HG03064 (cell line): ENCODE measurements around the gene CNTNAP3.
"Not testable (repeated sequence)": the region's sequence is repeated elsewhere in the genome, so short reads cannot be mapped to it uniquely, and the experiment has no call there.

ENCODE experiments used
- ATAC-seq: cut with Tn5 transposase; IDR thresholded peaks from one replicate; pipeline ENCODE4 v1.9.1; 2021; ENCODE audit warnings: low read depth; ENCODE audit not compliant: unreplicated experiment

CNTNAP3 gene

GRCh38 chr9:39078621-39079256 is 209.2 kb downstream of the CNTNAP3 start:
- ATAC-seq: not testable (repeated sequence)

DNA sequence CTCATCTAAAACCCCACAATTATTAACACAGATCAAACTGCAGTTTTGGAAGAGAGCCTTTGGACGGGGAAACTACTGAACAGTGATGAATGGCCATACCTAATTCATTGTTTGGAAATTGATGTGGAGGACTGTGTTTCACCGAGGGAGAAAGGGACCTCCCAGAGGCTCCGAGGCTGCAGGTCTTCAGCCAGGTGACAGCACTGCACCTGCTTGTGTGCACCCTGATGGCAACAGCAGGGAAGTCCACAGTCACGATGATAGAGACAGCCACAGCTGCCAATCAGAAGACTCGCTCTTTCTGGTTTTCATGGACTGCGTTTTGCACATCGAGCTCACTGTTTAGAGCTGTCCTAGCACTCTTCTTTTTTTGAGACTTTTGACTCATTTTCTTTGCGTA is 214.4 kb downstream of the CNTNAP3 start:
- not testable (repeated sequence) for ATAC-seq

GRCh38 chr9:39067683-39068082 is 220.3 kb downstream of the CNTNAP3 start:
- not testable (repeated sequence) for ATAC-seq

- not testable (repeated sequence) for ATAC-seq
Measured at GRCh38 chr9:39062966-39063365, 225.0 kb downstream of the CNTNAP3 start.

DNA sequence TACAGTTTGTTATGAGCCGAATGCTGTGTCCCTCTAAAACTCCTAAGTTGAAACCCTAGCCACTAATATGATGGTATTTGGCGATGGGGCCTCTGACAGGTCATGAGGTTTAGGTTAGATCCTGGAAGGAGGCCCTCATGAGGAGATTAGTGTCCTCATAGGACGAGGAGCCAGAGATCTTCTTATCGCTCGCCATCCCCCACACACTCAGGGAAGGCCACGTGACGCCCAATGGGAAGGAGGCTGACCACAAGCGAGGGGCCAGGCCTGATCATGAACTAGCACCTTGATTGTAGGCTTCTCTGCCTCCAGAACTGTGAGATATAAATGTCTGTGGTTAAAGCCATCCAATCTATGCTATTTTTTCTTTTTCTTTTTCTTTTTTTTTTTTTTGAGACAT is 233.5 kb downstream of the CNTNAP3 start:
- not testable (repeated sequence) for ATAC-seq

DNA sequence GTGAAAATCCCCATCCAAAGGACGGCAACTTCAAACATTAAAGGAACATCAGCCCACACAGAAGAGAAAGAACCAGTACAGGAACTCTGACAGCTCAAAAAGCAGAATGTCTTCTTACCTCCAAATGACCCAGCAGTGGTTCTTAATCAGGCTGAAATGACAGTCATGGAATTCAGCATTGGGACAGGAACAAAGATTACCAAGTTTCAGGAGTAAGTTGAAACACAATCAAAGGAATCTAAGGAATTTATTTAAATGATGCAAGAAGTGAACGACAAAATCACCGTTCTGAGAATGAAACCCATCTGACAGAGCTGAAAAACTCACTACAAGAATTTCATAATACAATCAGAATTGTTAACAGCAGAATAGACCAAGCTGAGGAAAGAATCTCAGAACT is 241.1 kb downstream of the CNTNAP3 start:
- not testable (repeated sequence) for ATAC-seq

DNA sequence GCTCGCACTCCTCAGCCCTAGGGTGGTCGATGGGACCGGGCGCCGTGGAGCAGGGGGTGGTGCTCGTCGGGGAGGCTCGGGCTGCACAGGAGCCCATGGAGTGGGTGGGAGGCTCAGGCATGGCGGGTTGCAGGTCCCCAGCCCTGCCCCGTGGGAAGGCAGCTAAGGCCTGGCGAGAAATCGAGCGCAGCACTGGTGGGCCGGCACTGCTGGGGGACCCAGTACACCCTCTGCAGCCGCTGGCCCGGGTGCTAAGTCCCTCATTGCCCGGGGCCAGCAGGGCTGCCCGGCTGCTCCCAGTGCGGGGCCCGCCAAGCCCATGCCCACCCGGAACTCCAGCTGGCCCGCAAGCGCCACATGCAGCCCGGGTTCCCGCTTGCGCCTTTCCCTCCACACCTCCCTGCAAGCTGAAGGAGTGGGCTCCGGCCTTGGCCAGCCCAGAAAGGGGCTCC is 245.6 kb downstream of the CNTNAP3 start:
- not testable (repeated sequence) for ATAC-seq

DNA sequence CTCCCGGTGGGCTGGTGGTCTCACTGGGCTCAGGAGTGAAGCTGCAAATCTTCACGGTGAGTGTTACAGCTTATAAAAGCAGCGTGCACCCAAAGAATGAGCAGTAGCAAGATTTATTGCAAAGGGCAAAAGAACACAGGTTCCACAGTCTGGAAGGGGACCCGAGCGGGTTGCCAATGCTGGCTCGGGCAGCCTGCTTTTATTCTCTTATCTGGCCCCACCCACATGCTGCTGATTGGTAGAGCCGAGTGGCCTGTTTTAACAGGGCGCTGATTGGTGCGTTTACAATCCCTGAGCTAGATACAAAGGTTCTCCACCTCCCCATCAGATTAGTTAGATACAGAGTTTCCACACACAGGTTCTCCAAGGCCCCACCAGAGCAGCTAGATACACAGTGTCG is 246.2 kb downstream of the CNTNAP3 start:
- not testable (repeated sequence) for ATAC-seq

DNA sequence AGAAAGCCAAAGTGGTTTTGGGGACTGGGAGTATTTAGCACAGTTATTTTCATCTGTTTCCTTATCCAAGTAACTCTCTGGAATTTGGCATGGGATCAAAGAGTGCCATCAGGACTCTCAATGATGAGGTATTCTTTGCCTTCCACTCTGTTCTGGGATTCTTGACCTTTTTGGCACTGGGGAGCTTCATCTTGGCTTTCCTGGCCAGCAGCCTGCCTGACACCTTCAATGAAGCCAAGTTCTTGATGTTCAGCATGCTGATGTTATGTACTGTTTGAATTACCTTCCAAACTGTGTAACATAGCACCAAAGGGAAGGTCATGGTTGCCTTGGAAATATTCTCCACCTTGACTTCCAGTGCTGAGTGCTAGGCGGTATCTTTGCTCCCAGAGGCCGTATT is 248.8 kb downstream of the CNTNAP3 start:
- ATAC-seq: not testable (repeated sequence)

DNA sequence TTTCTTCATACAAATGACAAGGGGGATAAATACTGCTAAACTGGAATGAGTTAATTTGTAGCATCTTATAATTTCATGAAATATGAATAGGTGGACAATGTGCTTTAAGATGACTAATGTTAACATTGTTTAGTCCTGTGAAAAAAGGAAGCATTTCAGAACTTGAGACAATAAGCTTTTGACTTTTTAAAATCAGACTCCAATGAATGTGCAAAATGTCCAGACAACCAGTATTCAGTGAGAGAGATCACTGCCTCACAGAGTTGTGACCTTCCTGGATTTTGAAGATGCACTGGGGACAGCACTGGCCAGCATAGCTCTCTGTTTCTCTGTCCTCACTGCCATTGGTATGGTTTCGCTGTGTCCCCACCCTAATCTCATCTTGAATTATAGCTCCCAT is 249.7 kb downstream of the CNTNAP3 start:
- ATAC-seq: not testable (repeated sequence)

- ATAC-seq: not testable (repeated sequence)
Measured at GRCh38 chr9:39033849-39034248, 254.1 kb downstream of the CNTNAP3 start.

- ATAC-seq: not testable (repeated sequence)
Measured at GRCh38 chr9:39030204-39031019, 257.6 kb downstream of the CNTNAP3 start.

DNA sequence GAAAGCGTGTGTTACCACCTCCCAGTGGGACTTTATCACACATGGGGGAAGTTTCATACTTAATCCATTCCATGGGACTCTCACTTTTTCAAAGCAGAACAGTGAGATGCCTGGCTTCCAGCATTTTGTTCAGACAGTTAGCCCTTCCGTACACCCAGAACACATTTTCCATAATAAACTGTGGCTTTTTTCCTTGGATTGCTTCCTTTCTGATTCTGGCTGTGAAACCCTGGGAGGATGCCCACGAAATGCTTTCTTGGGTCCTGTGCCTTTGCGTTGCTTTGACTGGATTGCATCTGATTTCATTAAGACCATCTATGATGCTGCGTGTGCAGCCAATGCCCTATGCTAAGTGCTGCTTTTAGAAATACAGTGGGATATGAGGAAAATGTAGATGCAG is 259.1 kb downstream of the CNTNAP3 start:
- not testable (repeated sequence) for ATAC-seq

DNA sequence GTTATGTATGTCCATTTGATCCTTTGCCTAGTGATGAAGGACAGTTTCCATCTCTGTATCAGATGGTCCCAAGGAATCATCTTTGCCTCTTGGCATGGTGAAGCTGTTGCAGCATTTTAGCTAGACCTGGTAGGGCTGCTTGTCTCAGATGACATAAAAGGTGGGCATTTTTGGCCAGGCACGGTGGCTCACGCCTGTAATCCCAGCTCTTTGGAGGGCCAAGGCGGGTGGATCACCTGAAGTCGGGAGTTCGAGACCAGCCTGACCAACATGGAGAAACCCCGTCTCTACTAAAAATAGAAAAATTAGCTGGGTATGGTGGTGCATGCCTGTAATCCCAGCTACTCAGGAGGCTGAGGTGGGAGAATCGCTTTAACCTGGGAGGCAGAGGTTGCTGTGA is 259.8 kb downstream of the CNTNAP3 start:
- not testable (repeated sequence) for ATAC-seq

DNA sequence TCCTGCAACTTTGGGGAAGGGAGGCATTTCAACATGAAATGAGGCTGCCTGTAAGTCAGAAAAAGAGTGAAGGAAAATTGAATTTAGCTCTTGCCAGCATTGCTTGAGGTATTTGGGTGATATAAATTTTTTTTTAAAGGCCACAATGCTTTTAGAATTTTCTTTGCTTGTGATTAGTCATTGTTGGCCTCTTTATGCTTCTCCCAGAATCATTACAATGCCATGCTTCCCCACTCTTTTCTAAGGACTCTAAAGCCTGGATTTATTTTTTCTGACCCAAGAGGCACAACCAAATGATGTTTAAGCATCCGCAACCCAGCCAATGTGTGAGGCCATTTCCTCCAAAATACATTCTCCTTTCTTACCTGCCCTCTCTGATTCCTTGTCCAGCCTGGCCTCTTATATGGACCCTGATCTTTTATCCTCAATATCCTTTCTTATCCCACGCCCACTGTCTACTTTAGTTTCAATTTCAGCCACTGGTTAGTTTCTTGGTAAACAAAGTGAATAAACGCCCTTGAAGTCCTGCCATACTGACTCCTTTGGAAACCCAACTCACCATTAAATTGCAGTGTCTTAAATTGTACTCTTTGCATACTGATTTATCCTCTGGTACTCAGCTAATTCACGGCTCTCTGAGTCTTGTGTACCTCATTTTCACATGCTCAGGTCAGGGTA is 261.9 kb downstream of the CNTNAP3 start:
- not testable (repeated sequence) for ATAC-seq
